CD4-positive, alpha-beta T cell treated with Interleukin-17A for 4 hours (primary cell): ENCODE data around the gene MCTP2.
"Not testable (repeated sequence)": the region's sequence is repeated elsewhere in the genome, so short reads cannot be mapped to it uniquely, and the experiment has no call there.

Source experiments
- DNase-seq: peaks from one replicate; pipeline ENCODE4 v3.0.0-alpha.2; 2020; ENCODE audit warnings: mixed read lengths

The MCTP2 gene

GRCh38 chr15:94470492-94470891, 239.1 kb downstream of the MCTP2 start:
- no peak for DNase-seq

GRCh38 chr15:94476686-94477085, 245.3 kb downstream of the MCTP2 start:
- DNase-seq, result no peak

GRCh38 chr15:94477913-94478553, 246.7 kb downstream of the MCTP2 start:
- no peak for DNase-seq

- no peak for DNase-seq
Observed at GRCh38 chr15:94478763-94479162, 247.4 kb downstream of the MCTP2 start.

GRCh38 chr15:94480289-94480834, 249.0 kb downstream of the MCTP2 start:
- DNase-seq, result no peak

GRCh38 chr15:94485148-94485719, 253.9 kb downstream of the MCTP2 start:
- no peak for DNase-seq

- DNase-seq, result no peak
Observed at GRCh38 chr15:94487635-94488034, 256.3 kb downstream of the MCTP2 start.

GRCh38 chr15:94493176-94493575, 261.8 kb downstream of the MCTP2 start:
- DNase-seq, result no peak

GRCh38 chr15:94493586-94493985, 262.2 kb downstream of the MCTP2 start:
- not testable (repeated sequence) for DNase-seq

- DNase-seq, result no peak
Observed at GRCh38 chr15:94494732-94495131, 263.4 kb downstream of the MCTP2 start.

- DNase-seq, result no peak
Observed at GRCh38 chr15:94503293-94503692, 271.9 kb downstream of the MCTP2 start.

- no peak for DNase-seq
Observed at GRCh38 chr15:94509259-94509658, 277.9 kb downstream of the MCTP2 start.

- no peak for DNase-seq
Observed at GRCh38 chr15:94522125-94522524, 290.8 kb downstream of the MCTP2 start.

GRCh38 chr15:94523873-94524272, 292.5 kb downstream of the MCTP2 start:
- no peak for DNase-seq

GRCh38 chr15:94524565-94524964, 293.2 kb downstream of the MCTP2 start:
- no peak for DNase-seq

GRCh38 chr15:94526071-94526689, 294.8 kb downstream of the MCTP2 start:
- DNase-seq, result no peak

- DNase-seq, result no peak
Observed at GRCh38 chr15:94532226-94532625, 300.9 kb downstream of the MCTP2 start.
